ENCODE measurements around the gene CFB. TPM values are rescaled to one million over a fixed set of nuclear protein-coding genes. Genes with fewer than 3 reads are reported as not detected.

CFB gene
- total and polyA plus RNA-seq, 2 of the 13 experiments (the other 11 are each of a cell fraction or from before 2014, with no cell fraction given): 171 to 513 TPM

DNA sequence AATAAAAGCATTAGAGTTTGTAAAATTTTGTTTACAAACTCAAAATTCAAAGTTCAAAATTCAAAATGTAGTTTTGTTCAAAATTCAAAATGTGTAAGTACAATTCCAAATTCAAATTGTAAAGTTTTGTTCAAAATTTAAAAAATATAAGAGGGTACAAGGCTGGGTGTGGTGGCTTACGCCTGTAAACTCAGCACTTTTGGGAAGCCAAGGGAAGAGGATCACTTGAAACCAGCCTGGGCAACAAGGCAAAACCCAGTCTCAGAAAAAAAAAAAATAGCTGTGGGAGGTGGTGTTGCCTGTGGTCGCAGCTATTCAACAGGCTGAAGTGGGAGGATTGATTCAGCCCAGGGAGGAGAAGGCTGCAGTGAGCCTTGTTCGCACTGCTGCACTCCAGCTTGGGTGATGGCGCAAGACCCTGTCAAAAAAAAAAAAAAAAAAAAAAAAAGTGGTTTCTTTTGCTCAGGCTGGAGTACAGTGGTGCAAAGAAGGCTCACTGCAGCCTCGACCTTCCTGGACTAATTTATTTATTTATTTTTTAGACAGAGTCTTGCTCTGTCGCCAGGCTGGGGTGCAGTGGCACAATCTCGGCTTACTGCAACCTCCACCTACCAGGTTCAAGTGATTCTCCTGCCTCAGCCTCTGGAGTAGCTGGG, 38.6 kb upstream of the CFB start (continued):
- no peak for TF ChIP-seq ARNTL (CRISPR knock-in tag; IDR thresholded peaks at IDR 0.05)
- TF ChIP-seq NR2F6 (IDR thresholded peaks at IDR 0.05): no peak
- peak; percentile 20; the same call in 1 of the 2 replicates for TF ChIP-seq NR2F6 (CRISPR knock-in tag; IDR thresholded peaks at IDR 0.05)
- no peak for TF ChIP-seq ZFP1 (CRISPR knock-in tag; IDR thresholded peaks at IDR 0.05)
- TF ChIP-seq KIAA2018 (CRISPR knock-in tag; IDR thresholded peaks at IDR 0.05; ENCODE audit: borderline replicate concordance): no peak
- TF ChIP-seq, protein P1, sequence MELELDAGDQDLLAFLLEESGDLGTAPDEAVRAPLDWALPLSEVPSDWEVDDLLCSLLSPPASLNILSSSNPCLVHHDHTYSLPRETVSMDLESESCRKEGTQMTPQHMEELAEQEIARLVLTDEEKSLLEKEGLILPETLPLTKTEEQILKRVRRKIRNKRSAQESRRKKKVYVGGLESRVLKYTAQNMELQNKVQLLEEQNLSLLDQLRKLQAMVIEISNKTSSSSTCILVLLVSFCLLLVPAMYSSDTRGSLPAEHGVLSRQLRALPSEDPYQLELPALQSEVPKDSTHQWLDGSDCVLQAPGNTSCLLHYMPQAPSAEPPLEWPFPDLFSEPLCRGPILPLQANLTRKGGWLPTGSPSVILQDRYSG (CRISPR knock-in tag; IDR thresholded peaks at IDR 0.05): no peak
- TF ChIP-seq ZMAT3 (CRISPR knock-in tag; conservative IDR thresholded peaks at IDR 0.05): no peak
- no peak for TF ChIP-seq ZNF33B (CRISPR knock-in tag; IDR thresholded peaks at IDR 0.05)
